Vagina (tissue), 2 donors: ENCODE measurements around the gene PARD3. TPM values are rescaled to one million over a fixed set of nuclear protein-coding genes. Genes with fewer than 3 reads are reported as not detected.

ENCODE experiments used
- DNase-seq, 2 donors: peaks; one replicate each; pipeline ENCODE4 v3.0.0-alpha.2; 2017; ENCODE audit errors: extremely low spot score in 2 of 2
- H3K27ac ChIP-seq: fragments of 200-600 bp; sonication (generic); one replicate; pipeline ENCODE4 v1.5.1; 2019
- H3K27me3 ChIP-seq: fragments of 200-600 bp; sonication (generic); one replicate; pipeline ENCODE4 v1.5.1; 2019
- H3K36me3 ChIP-seq, 2 donors: fragments of 200-600 bp; sonication (generic); one replicate each; pipeline ENCODE4 v1.5.1; 2017 to 2019
- H3K4me1 ChIP-seq: fragments of 200-600 bp; sonication (generic); one replicate; pipeline ENCODE4 v1.5.1; 2019
- H3K4me3 ChIP-seq, 2 donors: fragments of 200-600 bp; sonication (generic); 1 replicate in 1 of 2; 2 replicates in 1 of 2; pipeline ENCODE4 v1.5.1; 2016 to 2019
- H3K9me3 ChIP-seq: fragments of 200-600 bp; sonication (generic); one replicate; pipeline ENCODE4 v1.5.1; 2019
- POLR2A ChIP-seq, 2 donors: fragments of 450-650 bp; IDR thresholded peaks; one replicate each; pipeline ENCODE4 v1.6.1; 2017; ENCODE audit warnings: antibody characterized with exemption in 2 of 2, mild to moderate bottlenecking in 2 of 2, moderate library complexity in 2 of 2
- POLR2AphosphoS5 ChIP-seq, 2 donors: sonication (generic); formaldehyde crosslinking; IDR thresholded peaks; one replicate each; pipeline ENCODE4 v1.9.0; 2017; ENCODE audit warnings: antibody characterized with exemption in 2 of 2, mild to moderate bottlenecking in 2 of 2, low read depth in 1 of 2; ENCODE audit not compliant: insufficient read depth in 1 of 2
- intact Hi-C: fragments of 100-400 bp; cut with DNase I; formaldehyde crosslinking; loops from one replicate; pipeline ENCODE4 v1.15.1; 2023
- total RNA-seq: library from RNA; depleted of rRNA; stranded (reverse); fragments of >200 nt; gene quantifications from one replicate; pipeline ENCODE4 v1.2.3, GENCODE V29; 2016
- TF ChIP-seq, protein P1 (sequence below), 3 experiments: fragments of 450-650 bp in 2 of 3; fragments of 200-600 bp in 1 of 3; sonication (generic) in 1 of 3; IDR thresholded peaks; one replicate each; pipeline ENCODE4 v1.5.1; 2017 to 2019; ENCODE audit warnings: antibody characterized with exemption in 3 of 3, mild to moderate bottlenecking in 2 of 3, moderate library complexity in 2 of 3

The PARD3 gene
- total RNA-seq, 1 donor from 2014 or later = 95.5 TPM

DNA sequence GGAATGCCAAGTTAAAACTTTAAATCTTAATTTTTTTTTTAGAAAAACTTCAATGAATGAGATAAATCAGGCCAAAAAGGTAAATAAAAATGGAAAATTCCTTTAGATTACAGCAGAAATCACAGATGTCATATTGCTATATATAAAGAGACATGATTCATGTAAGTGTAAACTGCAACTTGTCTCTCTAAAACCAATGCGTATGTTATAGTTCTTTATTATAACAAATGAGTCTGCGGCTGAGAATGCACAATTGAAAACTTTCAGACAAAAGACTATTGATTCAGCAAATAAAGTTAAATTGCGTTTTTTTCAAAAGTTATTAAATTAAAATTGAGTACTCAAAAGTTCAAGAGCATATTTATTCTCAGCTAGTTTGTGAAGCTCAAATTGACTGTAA, 425.3 kb downstream of the PARD3 start:
- H3K9me3 ChIP-seq = no peaks in the 10 kb centered on the region
- no peaks in the 10 kb centered on the region for H3K4me1 ChIP-seq
- no peak overlapping the region for H3K27ac ChIP-seq
- TF ChIP-seq, protein P1, sequence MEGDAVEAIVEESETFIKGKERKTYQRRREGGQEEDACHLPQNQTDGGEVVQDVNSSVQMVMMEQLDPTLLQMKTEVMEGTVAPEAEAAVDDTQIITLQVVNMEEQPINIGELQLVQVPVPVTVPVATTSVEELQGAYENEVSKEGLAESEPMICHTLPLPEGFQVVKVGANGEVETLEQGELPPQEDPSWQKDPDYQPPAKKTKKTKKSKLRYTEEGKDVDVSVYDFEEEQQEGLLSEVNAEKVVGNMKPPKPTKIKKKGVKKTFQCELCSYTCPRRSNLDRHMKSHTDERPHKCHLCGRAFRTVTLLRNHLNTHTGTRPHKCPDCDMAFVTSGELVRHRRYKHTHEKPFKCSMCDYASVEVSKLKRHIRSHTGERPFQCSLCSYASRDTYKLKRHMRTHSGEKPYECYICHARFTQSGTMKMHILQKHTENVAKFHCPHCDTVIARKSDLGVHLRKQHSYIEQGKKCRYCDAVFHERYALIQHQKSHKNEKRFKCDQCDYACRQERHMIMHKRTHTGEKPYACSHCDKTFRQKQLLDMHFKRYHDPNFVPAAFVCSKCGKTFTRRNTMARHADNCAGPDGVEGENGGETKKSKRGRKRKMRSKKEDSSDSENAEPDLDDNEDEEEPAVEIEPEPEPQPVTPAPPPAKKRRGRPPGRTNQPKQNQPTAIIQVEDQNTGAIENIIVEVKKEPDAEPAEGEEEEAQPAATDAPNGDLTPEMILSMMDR (IDR thresholded peaks at IDR 0.05) = no peak
- no peak for TF ChIP-seq POLR2AphosphoS5 (IDR thresholded peaks at IDR 0.05; ENCODE audit: insufficient read depth in 1 of 2, low read depth in 1 of 2)
- TF ChIP-seq POLR2A (IDR thresholded peaks at IDR 0.05) = no peak
- peaks cover 0 to 4% of the 10 kb centered on the region in 2 donors for H3K36me3 ChIP-seq
- intact Hi-C loops = no loop called here
- no peak overlapping the region for H3K4me3 ChIP-seq
- no peaks in the 10 kb centered on the region for H3K27me3 ChIP-seq
- no peak for DNase-seq

DNA sequence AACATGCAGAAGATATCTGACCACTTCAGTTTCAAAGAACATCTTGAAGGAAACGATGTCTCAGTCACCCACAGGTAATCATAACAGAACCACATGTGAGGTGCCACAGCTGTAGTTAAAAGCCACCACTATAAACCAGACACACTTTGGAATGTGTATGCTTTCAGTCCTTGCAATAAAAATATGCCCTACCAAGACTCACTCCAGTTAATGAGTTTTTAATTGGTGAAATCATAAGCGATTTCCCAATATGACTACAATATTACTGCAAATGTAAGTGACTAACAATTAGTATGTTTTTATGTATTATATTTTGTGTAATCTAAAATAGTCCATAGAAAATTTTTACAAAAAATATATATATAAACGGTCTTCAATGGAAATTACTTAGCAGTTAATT, 428.2 kb downstream of the PARD3 start:
- no peak for DNase-seq
- intact Hi-C loops = no loop called here
- no peak for TF ChIP-seq POLR2A (IDR thresholded peaks at IDR 0.05)
- no peak for TF ChIP-seq POLR2AphosphoS5 (IDR thresholded peaks at IDR 0.05; ENCODE audit: insufficient read depth in 1 of 2, low read depth in 1 of 2)
- TF ChIP-seq, protein P1 (IDR thresholded peaks at IDR 0.05) = no peak
- H3K27ac ChIP-seq = no peak overlapping the region
- peaks cover 0 to 4% of the 10 kb centered on the region in 2 donors for H3K36me3 ChIP-seq
- no peaks in the 10 kb centered on the region for H3K4me1 ChIP-seq
- no peaks in the 10 kb centered on the region for H3K27me3 ChIP-seq
- H3K4me3 ChIP-seq = no peak overlapping the region
- H3K9me3 ChIP-seq = no peaks in the 10 kb centered on the region

DNA sequence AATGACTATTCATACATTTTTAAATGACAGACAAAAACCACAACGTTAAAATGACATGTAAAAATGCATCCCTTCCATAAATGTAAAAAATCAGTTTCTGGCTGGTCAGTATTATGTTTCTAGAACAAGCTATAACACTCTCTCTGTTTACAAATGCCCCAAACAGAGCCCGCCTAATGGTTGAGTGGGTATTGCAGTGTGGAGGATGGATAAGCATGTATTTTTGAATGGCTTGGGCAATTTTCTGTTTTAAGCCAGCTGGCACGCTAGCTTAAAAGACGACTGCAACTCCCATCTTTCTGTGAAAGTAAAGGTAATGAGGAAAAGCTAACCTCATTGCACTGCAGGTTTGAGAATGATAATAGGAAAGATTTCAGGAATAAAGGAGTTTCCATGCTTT, 430.7 kb downstream of the PARD3 start:
- no peak overlapping the region for H3K4me3 ChIP-seq
- DNase-seq = no peak
- H3K4me1 ChIP-seq = no peaks in the 10 kb centered on the region
- no peak overlapping the region for H3K27ac ChIP-seq
- H3K27me3 ChIP-seq = no peaks in the 10 kb centered on the region
- TF ChIP-seq POLR2A (IDR thresholded peaks at IDR 0.05) (no peak), POLR2AphosphoS5 (IDR thresholded peaks at IDR 0.05; ENCODE audit: insufficient read depth in 1 of 2, low read depth in 1 of 2) (no peak)
- TF ChIP-seq, protein P1 (IDR thresholded peaks at IDR 0.05) = no peak
- no peaks in the 10 kb centered on the region for H3K9me3 ChIP-seq
- intact Hi-C loops = no loop called here
- H3K36me3 ChIP-seq = peaks cover 0 to 7% of the 10 kb centered on the region in 2 donors

DNA sequence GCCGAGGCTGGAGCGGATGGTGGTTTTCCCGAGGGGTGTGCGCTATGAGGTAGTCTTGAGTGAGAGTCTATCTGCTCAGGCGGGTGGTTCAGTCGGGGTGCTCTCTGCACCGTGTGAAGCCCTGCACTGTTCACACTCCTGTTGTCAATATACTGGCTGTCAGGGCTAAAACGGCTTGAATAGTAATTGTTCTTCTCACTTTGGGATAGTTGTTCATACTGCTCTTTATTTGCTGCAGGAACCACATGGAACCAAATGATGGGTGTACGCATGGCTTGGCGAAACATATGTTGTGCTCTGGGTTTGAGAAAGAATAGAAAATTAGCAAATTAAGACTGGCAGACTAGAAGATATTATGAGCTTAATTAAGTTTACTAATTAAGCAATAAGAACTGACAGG, 432.5 kb downstream of the PARD3 start:
- no peak for DNase-seq
- no peaks in the 10 kb centered on the region for H3K4me1 ChIP-seq
- no peaks in the 10 kb centered on the region for H3K9me3 ChIP-seq
- TF ChIP-seq POLR2AphosphoS5 (IDR thresholded peaks at IDR 0.05; ENCODE audit: insufficient read depth in 1 of 2, low read depth in 1 of 2) (no peak), POLR2A (IDR thresholded peaks at IDR 0.05) (no peak)
- TF ChIP-seq, protein P1 (IDR thresholded peaks at IDR 0.05) = no peak
- H3K36me3 ChIP-seq = peaks cover 0 to 10% of the 10 kb centered on the region in 2 donors
- no peaks in the 10 kb centered on the region for H3K27me3 ChIP-seq
- H3K4me3 ChIP-seq = no peak overlapping the region
- intact Hi-C loops = no loop called here
- no peak overlapping the region for H3K27ac ChIP-seq

DNA sequence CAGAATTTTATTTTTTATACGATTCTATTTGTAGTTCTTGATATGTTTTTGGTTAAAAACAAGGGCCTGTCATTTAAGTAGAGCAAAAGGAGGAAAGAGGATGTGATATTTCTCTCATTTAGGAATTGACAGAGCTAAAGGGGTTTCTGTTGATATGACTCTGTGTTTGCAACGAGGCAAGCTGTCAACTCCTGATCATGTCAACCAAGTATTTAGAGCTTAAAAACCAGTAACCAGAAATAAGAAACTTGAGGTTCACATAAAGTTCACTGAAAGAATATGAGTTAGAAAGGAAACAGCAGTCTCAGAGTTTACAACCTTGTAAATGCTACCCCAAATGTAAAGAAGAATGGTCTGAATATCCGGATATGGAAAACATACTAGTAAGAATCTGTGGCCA, 434.2 kb downstream of the PARD3 start:
- peaks cover 0 to 15% of the 10 kb centered on the region in 2 donors for H3K36me3 ChIP-seq
- H3K4me1 ChIP-seq = no peaks in the 10 kb centered on the region
- TF ChIP-seq POLR2AphosphoS5 (IDR thresholded peaks at IDR 0.05; ENCODE audit: insufficient read depth in 1 of 2, low read depth in 1 of 2) = no peak
- TF ChIP-seq POLR2A (IDR thresholded peaks at IDR 0.05) = no peak
- TF ChIP-seq, protein P1 (IDR thresholded peaks at IDR 0.05) = no peak
- DNase-seq = no peak
- no peak overlapping the region for H3K4me3 ChIP-seq
- H3K9me3 ChIP-seq = no peaks in the 10 kb centered on the region
- intact Hi-C loops = no loop called here
- no peak overlapping the region for H3K27ac ChIP-seq
- H3K27me3 ChIP-seq = no peaks in the 10 kb centered on the region
